Measurements from ENCODE around the gene BFSP1. TPM values are rescaled to one million over a fixed set of nuclear protein-coding genes. Genes with fewer than 3 reads are reported as not detected.

The BFSP1 gene
- total and polyA plus RNA-seq, 2 donors (not counting 1 experiment from before 2014, with no cell fraction given) = 1.5 to 2.3 TPM

- no peaks in the 10 kb centered on the region for H3K9me3 ChIP-seq (ENCODE audit: control insufficient read depth, insufficient read depth, low read depth, low read length)
- H3K4me1 ChIP-seq (ENCODE audit: control insufficient read depth, extremely low read depth, insufficient read depth, low read length) = no peaks in the 10 kb centered on the region
- H3K4me3 ChIP-seq (replicated peaks in 1 of 4; ENCODE audit: control extremely low read depth in 1 of 4, insufficient read depth in 1 of 4, low read depth in 3 of 4, low read length in 4 of 4) = no peak overlapping the region
- H3K79me2 ChIP-seq (ENCODE audit: control insufficient read depth, insufficient read depth, low read length) = no peaks in the 10 kb centered on the region
- peak in 1 of 2 donors; percentile 31 for DNase-seq (ENCODE audit: low read depth in 2 of 2)
- H3K9ac ChIP-seq (ENCODE audit: insufficient read depth, low read length) = no peak overlapping the region
- no peaks in the 10 kb centered on the region for H3K36me3 ChIP-seq (ENCODE audit: control insufficient read depth, insufficient read depth, low read length)
- no peaks in the 10 kb centered on the region for H4K20me1 ChIP-seq (ENCODE audit: control insufficient read depth, extremely low read depth, insufficient read depth, low read length)
- TF ChIP-seq CTCF (conservative IDR thresholded peaks at IDR 0.05 in 1 of 2, IDR thresholded peaks at IDR 0.05 in 1 of 2; ENCODE audit: low read depth in 1 of 2, low read length in 2 of 2) (no peak), EZH2 (IDR thresholded peaks at IDR 0.05; ENCODE audit: low read length, missing control alignments) (no peak)
- no peak overlapping the region for H3K27ac ChIP-seq (ENCODE audit: insufficient read depth, low read length)
- H2AFZ ChIP-seq (ENCODE audit: low read length) = no peak overlapping the region
- H3K27me3 ChIP-seq (ENCODE audit: control insufficient read depth, insufficient read depth, low read length) = no peaks in the 10 kb centered on the region
- no peak overlapping the region for H3K4me2 ChIP-seq (ENCODE audit: extremely low read depth, insufficient read depth, low read length)
Observed at GRCh38 chr20:17525650-17526049, 5.5 kb downstream of the BFSP1 start.

GRCh38 chr20:17525132-17525531 is 6.0 kb downstream of the BFSP1 start:
- H3K4me2 ChIP-seq (ENCODE audit: extremely low read depth, insufficient read depth, low read length) = no peak overlapping the region
- no peaks in the 10 kb centered on the region for H3K79me2 ChIP-seq (ENCODE audit: control insufficient read depth, insufficient read depth, low read length)
- H3K9me3 ChIP-seq (ENCODE audit: control insufficient read depth, insufficient read depth, low read depth, low read length) = no peaks in the 10 kb centered on the region
- H2AFZ ChIP-seq (ENCODE audit: low read length) = no peak overlapping the region
- TF ChIP-seq EZH2 (IDR thresholded peaks at IDR 0.05; ENCODE audit: low read length, missing control alignments) (no peak), CTCF (conservative IDR thresholded peaks at IDR 0.05 in 1 of 2, IDR thresholded peaks at IDR 0.05 in 1 of 2; ENCODE audit: low read depth in 1 of 2, low read length in 2 of 2) (no peak)
- H3K9ac ChIP-seq (ENCODE audit: insufficient read depth, low read length) = no peak overlapping the region
- no peaks in the 10 kb centered on the region for H3K27me3 ChIP-seq (ENCODE audit: control insufficient read depth, insufficient read depth, low read length)
- no peak overlapping the region for H3K4me3 ChIP-seq (replicated peaks in 1 of 4; ENCODE audit: control extremely low read depth in 1 of 4, insufficient read depth in 1 of 4, low read depth in 3 of 4, low read length in 4 of 4)
- no peaks in the 10 kb centered on the region for H3K36me3 ChIP-seq (ENCODE audit: control insufficient read depth, insufficient read depth, low read length)
- no peak overlapping the region for H3K27ac ChIP-seq (ENCODE audit: insufficient read depth, low read length)
- DNase-seq (ENCODE audit: low read depth in 2 of 2) = no peak
- H3K4me1 ChIP-seq (ENCODE audit: control insufficient read depth, extremely low read depth, insufficient read depth, low read length) = no peaks in the 10 kb centered on the region
- no peaks in the 10 kb centered on the region for H4K20me1 ChIP-seq (ENCODE audit: control insufficient read depth, extremely low read depth, insufficient read depth, low read length)

- no peaks in the 10 kb centered on the region for H3K79me2 ChIP-seq (ENCODE audit: control insufficient read depth, insufficient read depth, low read length)
Observed at GRCh38 chr20:17524560-17524959, 6.6 kb downstream of the BFSP1 start.

More at GRCh38 chr20:17524560-17524959, 6.6 kb downstream of the BFSP1 start:
- Histone ChIP-seq H3K4me3 (replicated peaks in 1 of 4; ENCODE audit: control extremely low read depth in 1 of 4, insufficient read depth in 1 of 4, low read depth in 3 of 4, low read length in 4 of 4) (no peak overlapping the region), H3K27me3 (ENCODE audit: control insufficient read depth, insufficient read depth, low read length) (no peaks in the 10 kb centered on the region), H3K9me3 (ENCODE audit: control insufficient read depth, insufficient read depth, low read depth, low read length) (no peaks in the 10 kb centered on the region), H3K27ac (ENCODE audit: insufficient read depth, low read length) (no peak overlapping the region), H4K20me1 (ENCODE audit: control insufficient read depth, extremely low read depth, insufficient read depth, low read length) (no peaks in the 10 kb centered on the region), H3K9ac (ENCODE audit: insufficient read depth, low read length) (no peak overlapping the region), H3K4me1 (ENCODE audit: control insufficient read depth, extremely low read depth, insufficient read depth, low read length) (no peaks in the 10 kb centered on the region), H3K36me3 (ENCODE audit: control insufficient read depth, insufficient read depth, low read length) (no peaks in the 10 kb centered on the region), H2AFZ (ENCODE audit: low read length) (no peak overlapping the region), H3K4me2 (ENCODE audit: extremely low read depth, insufficient read depth, low read length) (no peak overlapping the region)
- no peak for DNase-seq (ENCODE audit: low read depth in 2 of 2)
- TF ChIP-seq EZH2 (IDR thresholded peaks at IDR 0.05; ENCODE audit: low read length, missing control alignments) (no peak), CTCF (conservative IDR thresholded peaks at IDR 0.05 in 1 of 2, IDR thresholded peaks at IDR 0.05 in 1 of 2; ENCODE audit: low read depth in 1 of 2, low read length in 2 of 2) (no peak)

Data from fibroblast of lung (primary cell).